Karpas-422 (cell line): Measurements from ENCODE around the gene BBS9. TPM values are rescaled to one million over a fixed set of nuclear protein-coding genes. Genes with fewer than 3 reads are reported as not detected.

Experiments
- DNase-seq: peaks from one replicate; pipeline ENCODE4 v3.0.0-alpha.2; 2015
- H2AFZ ChIP-seq: fragments of 200-600 bp; sonication (generic); 2 replicates; pipeline ENCODE4 v1.6.1; 2014; ENCODE audit warnings: antibody characterized with exemption, low read length, mixed read lengths
- H3K27ac ChIP-seq: fragments of 200-600 bp; sonication (generic); 2 replicates; pipeline ENCODE4 v1.5.1; 2014; ENCODE audit warnings: mild to moderate bottlenecking, low read length, moderate library complexity
- H3K27me3 ChIP-seq: fragments of 200-600 bp; sonication (generic); 2 replicates; pipeline ENCODE4 v1.6.1; 2014; ENCODE audit warnings: low read length, mixed read lengths
- H3K36me3 ChIP-seq: fragments of 200-600 bp; sonication (generic); 2 replicates; pipeline ENCODE4 v1.6.1; 2014; ENCODE audit warnings: low read length, mixed read lengths; ENCODE audit not compliant: insufficient read depth
- H3K4me1 ChIP-seq: fragments of 200-600 bp; sonication (generic); 2 replicates; pipeline ENCODE4 v1.6.1; 2014; ENCODE audit warnings: mild to moderate bottlenecking, low read length, mixed read lengths
- H3K4me2 ChIP-seq: fragments of 200-600 bp; sonication (generic); 2 replicates; pipeline ENCODE4 v1.6.1; 2014; ENCODE audit warnings: low read length, low read depth, mild to moderate bottlenecking; ENCODE audit not compliant: poor library complexity, severe bottlenecking
- H3K4me3 ChIP-seq: fragments of 200-600 bp; sonication (generic); 2 replicates; pipeline ENCODE4 v1.5.1; 2014; ENCODE audit warnings: mild to moderate bottlenecking, antibody characterized with exemption, low read length, mixed read lengths
- H3K79me2 ChIP-seq: fragments of 200-600 bp; sonication (generic); 2 replicates; pipeline ENCODE4 v1.6.1; 2014; ENCODE audit warnings: mild to moderate bottlenecking, low read length, mixed read lengths
- H3K9ac ChIP-seq: fragments of 200-600 bp; sonication (generic); 2 replicates; pipeline ENCODE4 v1.6.0; 2014; ENCODE audit warnings: low read length
- H3K9me2 ChIP-seq: fragments of 200-600 bp; sonication (generic), shearing (Covaris generic); replicated peaks from 2 replicates; pipeline ENCODE4 v1.6.0; 2014; ENCODE audit warnings: mild to moderate bottlenecking, low read length, moderate library complexity; ENCODE audit not compliant: insufficient read depth
- H3K9me3 ChIP-seq: fragments of 300-700, 200-600 bp; sonication (generic); 2 replicates; pipeline ENCODE4 v1.6.1; 2014; ENCODE audit warnings: low read length, mixed read lengths
- H4K20me1 ChIP-seq: fragments of 200-600 bp; sonication (generic); 2 replicates; pipeline ENCODE4 v1.6.1; 2014; ENCODE audit warnings: mild to moderate bottlenecking, antibody characterized with exemption, low read length, low read depth; ENCODE audit not compliant: insufficient read depth
- total RNA-seq: library from RNA; depleted of rRNA; stranded (reverse); fragments of >200 nt; shearing (Covaris generic); gene quantifications from 2 replicates; pipeline ENCODE4 v1.2.3, GENCODE V29; 2014; ENCODE audit warnings: low replicate concordance

The BBS9 gene
- total RNA-seq, 1 experiment from 2014 or later, result 13.0 TPM

DNA sequence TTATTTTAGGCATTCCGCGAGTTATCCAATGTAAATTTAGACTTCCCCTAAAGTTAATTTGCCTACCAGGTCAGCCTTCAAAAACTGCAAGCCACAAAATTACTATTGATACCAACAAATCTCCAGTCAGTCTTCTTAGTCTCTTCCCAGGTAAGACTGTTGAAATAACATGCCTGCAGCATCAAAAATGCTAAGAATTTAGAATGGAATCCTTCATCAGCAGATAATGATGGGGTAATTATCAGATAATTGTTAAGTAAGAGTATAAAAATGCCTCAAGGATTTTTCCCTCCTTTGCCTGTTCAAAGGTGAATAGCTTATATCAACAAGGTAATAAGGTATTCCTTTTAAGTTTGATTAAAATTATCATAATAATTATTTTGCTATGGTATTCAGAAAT, 228.5 kb downstream of the BBS9 start:
- H3K9me3 ChIP-seq, result no peaks in the 10 kb centered on the region
- no peak overlapping the region for H2AFZ ChIP-seq
- no peaks in the 10 kb centered on the region for H3K9me2 ChIP-seq

DNA sequence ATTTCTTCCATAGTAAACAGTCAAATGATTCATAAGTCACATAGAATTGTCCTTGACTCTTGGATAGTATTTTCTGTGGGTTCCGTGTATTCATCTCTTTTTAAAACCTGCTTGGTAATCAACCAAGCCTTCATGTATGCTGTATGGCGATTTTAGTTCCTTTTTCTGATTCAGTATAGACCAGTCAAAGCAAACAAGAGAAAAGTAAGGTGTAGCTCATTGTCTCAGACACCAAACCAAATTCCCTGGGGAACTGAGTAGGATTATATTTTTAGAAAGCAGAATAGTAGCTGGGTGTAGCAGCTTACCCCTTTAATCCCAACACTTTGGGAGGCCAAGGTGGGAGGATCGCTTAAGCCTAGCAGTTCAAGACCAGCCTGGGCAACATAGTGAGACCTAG, 240.5 kb downstream of the BBS9 start:
- no peaks in the 10 kb centered on the region for H3K4me1 ChIP-seq

More for the DNA sequence above, 228.5 kb downstream of the BBS9 start:
- Histone ChIP-seq H3K9ac (no peak overlapping the region), H3K36me3 (no peaks in the 10 kb centered on the region), H3K27me3 (no peaks in the 10 kb centered on the region), H3K27ac (no peak overlapping the region), H3K4me1 (no peaks in the 10 kb centered on the region), H3K4me3 (no peak overlapping the region), H4K20me1 (no peaks in the 10 kb centered on the region), H3K79me2 (no peaks in the 10 kb centered on the region), H3K4me2 (no peak overlapping the region)
- DNase-seq, result no peak

GRCh38 chr7:33373195-33373594, 243.8 kb downstream of the BBS9 start:
- Histone ChIP-seq H3K27ac (no peak overlapping the region), H4K20me1 (no peaks in the 10 kb centered on the region), H3K4me2 (no peak overlapping the region), H3K27me3 (no peaks in the 10 kb centered on the region), H3K4me1 (no peaks in the 10 kb centered on the region), H2AFZ (no peak overlapping the region), H3K9ac (no peak overlapping the region), H3K4me3 (no peak overlapping the region), H3K9me2 (no peaks in the 10 kb centered on the region), H3K79me2 (no peaks in the 10 kb centered on the region), H3K9me3 (no peaks in the 10 kb centered on the region), H3K36me3 (no peaks in the 10 kb centered on the region)
- no peak for DNase-seq

More for the DNA sequence above, 240.5 kb downstream of the BBS9 start:
- H2AFZ ChIP-seq, result no peak overlapping the region
- no peaks in the 10 kb centered on the region for H3K27me3 ChIP-seq
- no peak overlapping the region for H3K4me3 ChIP-seq
- no peak for DNase-seq
- H4K20me1 ChIP-seq, result no peaks in the 10 kb centered on the region
- no peaks in the 10 kb centered on the region for H3K79me2 ChIP-seq
- H3K9me2 ChIP-seq, result no peaks in the 10 kb centered on the region
- no peak overlapping the region for H3K4me2 ChIP-seq
- no peak overlapping the region for H3K27ac ChIP-seq
- no peak overlapping the region for H3K9ac ChIP-seq
- no peaks in the 10 kb centered on the region for H3K36me3 ChIP-seq
- no peaks in the 10 kb centered on the region for H3K9me3 ChIP-seq

DNA sequence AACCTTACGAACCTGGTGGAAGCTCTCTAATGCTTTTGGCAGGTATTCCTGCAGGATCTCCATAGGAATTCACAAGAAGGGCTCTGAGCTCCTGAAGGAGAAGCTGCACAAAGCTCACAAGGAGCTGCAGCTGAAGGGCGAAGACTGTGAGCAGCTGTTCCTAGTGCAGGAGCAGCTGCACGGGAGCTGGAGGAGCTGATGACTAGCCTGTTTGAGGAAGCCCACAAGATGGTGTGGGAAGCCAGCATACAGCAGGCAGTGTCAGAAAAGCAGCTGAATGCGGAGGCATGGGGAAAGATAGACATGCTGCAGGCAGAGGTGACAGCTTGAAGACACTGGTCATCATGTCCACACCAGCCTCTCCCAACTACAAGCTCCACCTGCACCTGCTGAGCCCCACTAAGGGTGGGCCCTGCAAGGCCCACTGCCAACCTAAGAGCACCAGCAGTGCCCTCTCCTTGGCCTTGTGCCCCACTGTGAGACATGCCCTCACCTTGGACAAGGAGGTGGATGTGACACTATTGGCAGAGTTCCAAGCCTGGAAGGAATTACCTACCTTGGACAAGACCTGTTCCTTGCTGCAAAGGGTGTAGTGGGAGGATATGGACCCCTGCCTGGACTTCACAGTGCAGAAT, 250.6 kb downstream of the BBS9 start:
- H3K9ac ChIP-seq, result no peak overlapping the region

GRCh38 chr7:33388332-33388731, 259.0 kb downstream of the BBS9 start:
- H3K27ac ChIP-seq, result no peak overlapping the region
- H4K20me1 ChIP-seq, result no peaks in the 10 kb centered on the region
- H3K9me2 ChIP-seq, result no peaks in the 10 kb centered on the region
- H3K4me1 ChIP-seq, result no peaks in the 10 kb centered on the region
- H3K9me3 ChIP-seq, result no peaks in the 10 kb centered on the region
- no peak overlapping the region for H3K4me3 ChIP-seq
- no peaks in the 10 kb centered on the region for H3K79me2 ChIP-seq
- H3K27me3 ChIP-seq, result no peaks in the 10 kb centered on the region
- H3K9ac ChIP-seq, result no peak overlapping the region
- no peak overlapping the region for H3K4me2 ChIP-seq
- no peak for DNase-seq
- H2AFZ ChIP-seq, result no peak overlapping the region
- no peaks in the 10 kb centered on the region for H3K36me3 ChIP-seq

More for the DNA sequence above, 250.6 kb downstream of the BBS9 start:
- no peak overlapping the region for H3K27ac ChIP-seq
- H3K27me3 ChIP-seq, result no peaks in the 10 kb centered on the region
- H3K9me3 ChIP-seq, result no peaks in the 10 kb centered on the region
- no peaks in the 10 kb centered on the region for H3K36me3 ChIP-seq
- no peaks in the 10 kb centered on the region for H3K9me2 ChIP-seq
- H4K20me1 ChIP-seq, result no peaks in the 10 kb centered on the region
- H3K4me2 ChIP-seq, result no peak overlapping the region
- no peak for DNase-seq
- H3K4me1 ChIP-seq, result no peaks in the 10 kb centered on the region
- H3K79me2 ChIP-seq, result no peaks in the 10 kb centered on the region
- no peak overlapping the region for H3K4me3 ChIP-seq
- H2AFZ ChIP-seq, result no peak overlapping the region

DNA sequence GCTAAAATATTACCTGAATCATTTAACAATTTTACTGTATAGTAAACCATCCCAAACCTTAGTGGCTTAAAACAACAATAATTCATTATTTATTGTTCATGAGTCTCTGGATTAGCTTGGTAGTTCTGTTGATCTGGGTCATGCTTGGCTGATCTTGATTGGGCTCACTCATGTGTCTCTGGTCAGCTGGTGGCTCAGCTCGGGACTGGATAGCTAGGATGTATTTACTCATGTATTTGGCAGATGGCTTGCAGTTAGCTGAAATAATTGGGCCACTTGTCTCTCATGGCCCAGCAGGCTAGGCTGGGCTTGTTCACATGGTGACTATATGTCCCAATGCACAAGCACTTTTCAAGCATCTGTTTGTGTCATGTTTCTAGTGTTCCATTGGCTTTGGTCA, 262.8 kb downstream of the BBS9 start:
- H3K9me2 ChIP-seq, result no peaks in the 10 kb centered on the region
- DNase-seq, result no peak
- H3K36me3 ChIP-seq, result no peaks in the 10 kb centered on the region
- no peak overlapping the region for H3K9ac ChIP-seq
- H3K4me3 ChIP-seq, result no peak overlapping the region
- no peaks in the 10 kb centered on the region for H4K20me1 ChIP-seq
- H3K9me3 ChIP-seq, result no peaks in the 10 kb centered on the region
- H2AFZ ChIP-seq, result no peak overlapping the region
- no peak overlapping the region for H3K4me2 ChIP-seq
- H3K4me1 ChIP-seq, result no peaks in the 10 kb centered on the region
- H3K27ac ChIP-seq, result no peak overlapping the region
- H3K27me3 ChIP-seq, result no peaks in the 10 kb centered on the region
- no peaks in the 10 kb centered on the region for H3K79me2 ChIP-seq

DNA sequence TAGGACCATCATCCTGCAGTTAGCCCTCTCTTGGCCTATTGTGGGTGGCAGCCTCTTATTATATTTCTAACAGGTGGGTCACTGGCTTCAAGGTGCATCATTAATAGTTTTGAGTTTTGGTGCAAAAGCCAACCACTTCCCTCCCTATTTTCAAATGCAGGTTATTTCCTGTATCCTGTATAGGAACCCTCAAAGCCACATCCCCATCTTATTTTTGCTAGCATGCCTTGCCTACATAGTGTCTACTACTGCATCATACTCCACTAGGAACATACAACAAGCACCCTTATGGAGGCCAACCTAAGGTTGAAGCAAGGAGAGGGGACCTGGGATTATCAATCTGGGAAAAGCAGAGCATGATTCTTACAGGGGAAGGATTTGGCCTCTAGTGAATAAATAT, 264.4 kb downstream of the BBS9 start:
- H3K4me2 ChIP-seq, result no peak overlapping the region
- no peak for DNase-seq
- H3K4me1 ChIP-seq, result no peaks in the 10 kb centered on the region
- H3K9me3 ChIP-seq, result no peaks in the 10 kb centered on the region
- H3K79me2 ChIP-seq, result no peaks in the 10 kb centered on the region
- H3K27me3 ChIP-seq, result no peaks in the 10 kb centered on the region
- no peaks in the 10 kb centered on the region for H3K9me2 ChIP-seq
- H4K20me1 ChIP-seq, result no peaks in the 10 kb centered on the region
- no peak overlapping the region for H3K27ac ChIP-seq
- no peak overlapping the region for H2AFZ ChIP-seq
- no peak overlapping the region for H3K4me3 ChIP-seq
- H3K9ac ChIP-seq, result no peak overlapping the region
- no peaks in the 10 kb centered on the region for H3K36me3 ChIP-seq

DNA sequence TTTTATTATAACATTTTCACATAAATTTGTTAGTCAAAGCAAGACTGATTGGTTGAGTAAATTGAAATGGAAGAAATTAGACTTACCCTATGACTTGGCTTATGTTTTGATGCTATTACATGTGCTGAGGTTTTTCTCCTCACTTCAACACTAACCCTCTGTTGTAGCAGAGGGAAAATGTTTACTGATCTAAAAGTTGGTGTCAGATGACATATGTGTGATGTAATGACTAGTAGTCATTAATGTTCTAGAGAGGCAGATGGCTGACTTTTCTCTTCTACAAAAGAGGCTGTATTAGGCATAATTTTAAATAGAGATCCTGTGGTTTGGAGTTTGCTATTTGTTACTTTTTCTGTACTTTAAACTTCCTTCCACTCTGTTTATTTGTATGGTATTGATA, 266.0 kb downstream of the BBS9 start:
- no peaks in the 10 kb centered on the region for H3K27me3 ChIP-seq
- H3K4me3 ChIP-seq, result no peak overlapping the region
- no peaks in the 10 kb centered on the region for H3K9me2 ChIP-seq
- no peaks in the 10 kb centered on the region for H4K20me1 ChIP-seq
- no peak overlapping the region for H2AFZ ChIP-seq
- no peak overlapping the region for H3K9ac ChIP-seq
- no peaks in the 10 kb centered on the region for H3K9me3 ChIP-seq
- no peaks in the 10 kb centered on the region for H3K4me1 ChIP-seq
- H3K79me2 ChIP-seq, result no peaks in the 10 kb centered on the region
- no peak for DNase-seq
- H3K36me3 ChIP-seq, result no peaks in the 10 kb centered on the region
- H3K27ac ChIP-seq, result no peak overlapping the region
- H3K4me2 ChIP-seq, result no peak overlapping the region
